ENCODE measurements around the gene WDFY4. TPM values are rescaled to one million over a fixed set of nuclear protein-coding genes. Genes with fewer than 3 reads are reported as not detected.

Gene WDFY4
- polyA plus RNA-seq, 2 of the 4 experiments (the other 2 are of a cell fraction): not detected

- TF ChIP-seq PBX3 (IDR thresholded peaks at IDR 0.05) (no peak), EP300 (IDR thresholded peaks at IDR 0.05) (no peak), REST (IDR thresholded peaks at IDR 0.05) (no peak), SMC3 (IDR thresholded peaks at IDR 0.05) (no peak), KDM1A (IDR thresholded peaks at IDR 0.05; ENCODE audit: low read depth) (no peak), HMGXB4 (CRISPR knock-in tag; IDR thresholded peaks at IDR 0.05; ENCODE audit: borderline replicate concordance) (no peak), NFE2L2 (conservative IDR thresholded peaks at IDR 0.05; ENCODE audit: low read length) (no peak), RFX5 (IDR thresholded peaks at IDR 0.05) (no peak), FOSL2 (IDR thresholded peaks at IDR 0.05) (no peak), FOSL2 (CRISPR knock-in tag; IDR thresholded peaks at IDR 0.05) (no peak), MYC (IDR thresholded peaks at IDR 0.05; ENCODE audit: borderline replicate concordance, low read length) (no peak), CHD4 (IDR thresholded peaks at IDR 0.05; ENCODE audit: borderline replicate concordance) (no peak), FOXS1 (CRISPR knock-in tag; IDR thresholded peaks at IDR 0.05) (no peak), HOXB5 (CRISPR knock-in tag; IDR thresholded peaks at IDR 0.05) (no peak), NPAS2 (CRISPR knock-in tag; IDR thresholded peaks at IDR 0.05; ENCODE audit: borderline replicate concordance) (no peak), TP53 (CRISPR knock-in tag; IDR thresholded peaks at IDR 0.05) (no peak), RARB (CRISPR knock-in tag; IDR thresholded peaks at IDR 0.05) (no peak), USF2 (IDR thresholded peaks at IDR 0.05) (no peak)
- no peak for FAIRE-seq
- DNase-seq (ENCODE audit: low read depth in 1 of 2, low spot score in 1 of 2): no peak
- H3K4me1 ChIP-seq: no peaks in the 10 kb centered on the region
- ChIA-PET CTCF (interaction anchor here (1.0 kb wide), 1 partner anchor 161 kb away, joined by 4 read pairs; no protein-coding TSS in a partner anchor), POLR2A (no interaction called here)
- no peak for ATAC-seq
- no peak overlapping the region for H3K4me2 ChIP-seq
- 67% methylated on average over 6 of the region's 10 CpGs for WGBS (ENCODE audit: missing lambda C conversion rate)
- no peaks in the 10 kb centered on the region for H3K9me3 ChIP-seq
- no peak overlapping the region for H3K4me3 ChIP-seq
- H3K27ac ChIP-seq: no peak overlapping the region
Measured at GRCh38 chr10:48817141-48817540, 132.5 kb downstream of the WDFY4 start.

- CTCF ChIA-PET: interaction anchor here (0.9 to 1.0 kb wide), 2 partner anchors 10 to 162 kb away, joined by 3 to 4 read pairs; no protein-coding TSS in a partner anchor
- Histone ChIP-seq H3K27ac (no peak overlapping the region), H3K4me2 (no peak overlapping the region), H3K4me3 (no peak overlapping the region), H3K4me1 (no peaks in the 10 kb centered on the region), H3K9me3 (no peaks in the 10 kb centered on the region)
- no peak for DNase-seq (ENCODE audit: low read depth in 1 of 2, low spot score in 1 of 2)
- FAIRE-seq: no peak
- TF ChIP-seq USF2 (IDR thresholded peaks at IDR 0.05) (no peak), REST (IDR thresholded peaks at IDR 0.05) (no peak), PHF8 (IDR thresholded peaks at IDR 0.05; ENCODE audit: borderline replicate concordance, low read depth) (no peak), HDAC2 (IDR thresholded peaks at IDR 0.05) (no peak)
- ATAC-seq: no peak
- 49% methylated on average over 2 of the region's 2 CpGs for whole genome bisulfite sequencing (ENCODE audit: missing lambda C conversion rate)
- POLR2A ChIA-PET: no interaction called here
Measured at GRCh38 chr10:48818081-48818480, 133.4 kb downstream of the WDFY4 start.
